ENCODE results near the gene ESRRB. TPM values are rescaled to one million over a fixed set of nuclear protein-coding genes. Genes with fewer than 3 reads are reported as not detected.

The ESRRB gene
- total RNA-seq, 2 experiments from 2014 or later: 0.47 TPM; not detected in 1

- ChIA-PET POLR2A (interaction anchor here (0.6 kb wide), 1 partner anchor 13 kb away, joined by 3 read pairs; no protein-coding TSS in a partner anchor), CTCF (ENCODE audit: unreplicated experiment) (interaction anchor here (0.6 kb wide), 1 partner anchor 578 kb away, joined by 4 read pairs; no protein-coding TSS in a partner anchor)
- H3K27ac ChIP-seq (ENCODE audit: low read depth, low read length, poor library complexity, severe bottlenecking): no peak overlapping the region
- no peak overlapping the region for H2AFZ ChIP-seq (ENCODE audit: low read length)
- intact Hi-C loops (cut with micrococcal nuclease; ENCODE audit: unreplicated experiment): no loop called here
- H4K20me1 ChIP-seq (ENCODE audit: insufficient read depth, low read length): no peaks in the 10 kb centered on the region
- no peaks in the 10 kb centered on the region for H3K36me3 ChIP-seq (ENCODE audit: insufficient read depth, low read length)
- no peak for DNase-seq (ENCODE audit: low spot score)
- H3K4me2 ChIP-seq (ENCODE audit: low read length): no peak overlapping the region
- no peaks in the 10 kb centered on the region for H3K4me1 ChIP-seq (ENCODE audit: insufficient read depth, low read length, poor library complexity, severe bottlenecking)
- no TSS peak for BruUV-seq (replicated peaks)
- H3K9me2 ChIP-seq (ENCODE audit: insufficient read depth, low read length): no peaks in the 10 kb centered on the region
- no peak for TF ChIP-seq CTCF (conservative IDR thresholded peaks at IDR 0.05; ENCODE audit: low read length)
- TF ChIP-seq EZH2phosphoT487 (IDR thresholded peaks at IDR 0.05; ENCODE audit: borderline replicate concordance, low read depth, low read length): no peak
- H3K4me3 ChIP-seq (ENCODE audit: low read depth, low read length, poor library complexity, severe bottlenecking): no peak overlapping the region
- no peaks in the 10 kb centered on the region for H3K79me2 ChIP-seq (ENCODE audit: insufficient read depth, low read depth, low read length)
- no peaks in the 10 kb centered on the region for H3K9me3 ChIP-seq (ENCODE audit: low read length)
Measured at GRCh38 chr14:76489667-76490066, 113.7 kb downstream of the ESRRB start.

- Histone ChIP-seq H3K4me2 (ENCODE audit: low read length) (no peak overlapping the region), H3K27ac (ENCODE audit: low read depth, low read length, poor library complexity, severe bottlenecking) (no peak overlapping the region), H3K4me1 (ENCODE audit: insufficient read depth, low read length, poor library complexity, severe bottlenecking) (no peaks in the 10 kb centered on the region), H3K79me2 (ENCODE audit: insufficient read depth, low read depth, low read length) (no peaks in the 10 kb centered on the region), H3K4me3 (ENCODE audit: low read depth, low read length, poor library complexity, severe bottlenecking) (no peak overlapping the region), H4K20me1 (ENCODE audit: insufficient read depth, low read length) (no peaks in the 10 kb centered on the region), H2AFZ (ENCODE audit: low read length) (no peak overlapping the region), H3K9me3 (ENCODE audit: low read length) (no peaks in the 10 kb centered on the region), H3K9me2 (ENCODE audit: insufficient read depth, low read length) (no peaks in the 10 kb centered on the region), H3K36me3 (ENCODE audit: insufficient read depth, low read length) (no peaks in the 10 kb centered on the region)
- no peak for DNase-seq (ENCODE audit: low spot score)
- TF ChIP-seq EZH2phosphoT487 (IDR thresholded peaks at IDR 0.05; ENCODE audit: borderline replicate concordance, low read depth, low read length): no peak
- no peak for TF ChIP-seq CTCF (conservative IDR thresholded peaks at IDR 0.05; ENCODE audit: low read length)
- ChIA-PET CTCF (ENCODE audit: unreplicated experiment) (no interaction called here), POLR2A (interaction anchor here (0.6 kb wide), 1 partner anchor 13 kb away, joined by 3 read pairs; no protein-coding TSS in a partner anchor)
- no TSS peak for BruUV-seq (replicated peaks)
- intact Hi-C loops (cut with micrococcal nuclease; ENCODE audit: unreplicated experiment): no loop called here
Measured at GRCh38 chr14:76490111-76490510, 114.2 kb downstream of the ESRRB start.

DNA sequence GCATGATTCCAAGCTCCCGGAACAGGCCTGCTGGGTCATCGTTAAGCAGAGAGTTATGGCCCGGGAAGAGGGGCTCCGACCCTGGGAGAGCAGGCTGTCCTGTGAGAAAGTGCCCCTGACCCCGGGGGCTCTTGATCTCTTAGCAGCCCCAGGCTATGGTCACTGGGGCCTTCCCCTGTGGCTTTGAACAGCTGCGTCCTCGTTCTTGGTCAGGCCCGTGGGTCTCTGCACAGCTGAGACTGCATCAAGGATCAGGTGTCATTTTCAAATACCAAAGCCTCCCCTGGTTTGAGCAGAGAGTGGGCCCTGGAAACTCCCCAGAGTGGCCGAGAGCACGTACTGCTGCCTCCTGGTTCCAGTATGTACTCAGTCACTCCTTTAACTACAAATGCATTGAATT lies 114.8 kb downstream of the ESRRB start:
- no peaks in the 10 kb centered on the region for H3K9me2 ChIP-seq (ENCODE audit: insufficient read depth, low read length)
- no peak overlapping the region for H2AFZ ChIP-seq (ENCODE audit: low read length)
- DNase-seq (ENCODE audit: low spot score): no peak
- intact Hi-C loops (cut with micrococcal nuclease; ENCODE audit: unreplicated experiment): no loop called here
- no peak overlapping the region for H3K4me3 ChIP-seq (ENCODE audit: low read depth, low read length, poor library complexity, severe bottlenecking)
- TF ChIP-seq CTCF (conservative IDR thresholded peaks at IDR 0.05; ENCODE audit: low read length): no peak
- no peak for TF ChIP-seq EZH2phosphoT487 (IDR thresholded peaks at IDR 0.05; ENCODE audit: borderline replicate concordance, low read depth, low read length)
- H4K20me1 ChIP-seq (ENCODE audit: insufficient read depth, low read length): no peaks in the 10 kb centered on the region
- no peaks in the 10 kb centered on the region for H3K4me1 ChIP-seq (ENCODE audit: insufficient read depth, low read length, poor library complexity, severe bottlenecking)
- CTCF ChIA-PET (ENCODE audit: unreplicated experiment): no interaction called here
- no peaks in the 10 kb centered on the region for H3K9me3 ChIP-seq (ENCODE audit: low read length)
- H3K4me2 ChIP-seq (ENCODE audit: low read length): no peak overlapping the region
- no peaks in the 10 kb centered on the region for H3K79me2 ChIP-seq (ENCODE audit: insufficient read depth, low read depth, low read length)
- POLR2A ChIA-PET: no interaction called here
- BruUV-seq (replicated peaks): no TSS peak
- no peak overlapping the region for H3K27ac ChIP-seq (ENCODE audit: low read depth, low read length, poor library complexity, severe bottlenecking)
- H3K36me3 ChIP-seq (ENCODE audit: insufficient read depth, low read length): no peaks in the 10 kb centered on the region
